HG03060 (cell line): ENCODE data around the gene HBB.
"Not testable (repeated sequence)": the region's sequence is repeated elsewhere in the genome, so short reads cannot be mapped to it uniquely, and the experiment has no call there.

Experiments used
- ATAC-seq: cut with Tn5 transposase; IDR thresholded peaks from one replicate; pipeline ENCODE4 v1.9.1; 2021; ENCODE audit warnings: low read depth, moderate number of reproducible peaks; ENCODE audit not compliant: unreplicated experiment

The HBB gene

DNA sequence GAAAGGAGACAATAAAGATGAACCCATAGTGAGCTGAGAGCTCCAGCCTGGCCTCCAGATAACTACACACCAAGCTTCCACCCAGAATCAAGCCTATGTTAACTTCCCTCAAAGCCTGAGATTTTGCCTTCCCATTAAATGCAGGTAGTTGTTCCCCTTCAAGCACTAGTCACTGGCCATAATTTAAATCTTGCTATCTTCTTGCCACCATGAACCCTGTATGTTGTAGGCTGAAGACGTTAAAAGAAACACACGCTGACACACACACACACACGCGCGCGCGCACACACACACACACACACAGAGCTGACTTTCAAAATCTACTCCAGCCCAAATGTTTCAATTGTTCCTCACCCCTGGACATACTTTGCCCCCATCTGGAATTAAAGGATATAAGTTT lies 21.6 kb upstream of the HBB start:
- not testable (repeated sequence) for ATAC-seq

- no peak for ATAC-seq
These were observed 20.8 kb upstream of the HBB start for GRCh38 chr11:5247472-5248192.

DNA sequence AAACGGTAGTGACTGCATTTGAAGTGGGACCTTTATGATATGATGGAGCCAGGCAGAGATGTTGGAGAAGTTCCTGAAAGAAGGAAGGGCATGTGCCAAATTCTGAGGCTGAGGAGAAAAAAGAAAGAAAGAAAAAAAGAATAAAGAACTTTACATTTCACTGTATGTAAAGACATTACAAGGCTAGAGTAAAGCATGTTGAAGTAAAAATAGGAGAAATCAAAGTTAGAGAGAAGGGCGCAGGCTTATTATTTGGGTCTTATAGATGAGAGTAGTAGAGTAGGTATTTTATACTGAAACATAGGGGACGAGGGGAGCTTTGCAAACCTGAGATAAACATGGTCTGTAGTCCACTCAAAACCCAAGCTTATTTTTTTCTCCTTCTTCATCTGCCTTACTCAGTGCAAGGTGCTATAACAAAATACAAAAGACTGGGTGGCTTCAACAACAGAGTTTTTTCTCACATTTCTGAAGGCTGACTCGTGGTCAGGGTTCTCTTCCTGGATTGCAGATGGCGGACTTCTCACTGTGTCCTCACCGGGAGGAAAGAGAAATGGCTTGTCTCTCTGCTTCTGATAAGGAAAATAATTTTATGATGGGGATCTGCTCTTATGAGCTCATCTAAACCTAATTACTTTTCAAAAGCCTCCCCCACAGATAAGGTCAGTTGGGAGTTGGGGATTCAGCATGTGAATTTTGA lies 20.1 kb upstream of the HBB start:
- no peak for ATAC-seq

DNA sequence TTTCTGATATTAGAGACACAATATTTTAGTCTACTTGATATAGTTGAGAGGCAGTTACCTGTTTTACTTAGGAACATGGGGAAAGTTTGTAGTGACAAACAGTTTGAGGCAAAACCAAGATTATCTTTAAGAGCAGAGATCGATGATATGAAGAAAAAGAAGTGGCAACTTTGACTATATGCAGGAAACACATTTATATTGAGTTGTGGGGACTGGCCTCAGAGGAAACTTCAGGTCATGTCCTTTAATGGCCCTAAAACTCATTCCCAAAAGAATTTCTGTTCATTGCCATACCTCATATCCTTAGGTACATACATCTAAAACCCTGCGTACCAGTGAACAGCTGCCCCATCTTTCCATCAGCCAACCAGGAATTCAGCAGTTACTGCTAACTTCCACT lies 18.3 kb upstream of the HBB start:
- no peak for ATAC-seq

GRCh38 chr11:5243816-5244180 lies 16.9 kb upstream of the HBB start:
- no peak for ATAC-seq

- ATAC-seq, result peak; percentile 61
These were observed 16.3 kb upstream of the HBB start for GRCh38 chr11:5242933-5243815.

- no peak for ATAC-seq
These were observed 15.3 kb upstream of the HBB start for GRCh38 chr11:5242208-5242607.

DNA sequence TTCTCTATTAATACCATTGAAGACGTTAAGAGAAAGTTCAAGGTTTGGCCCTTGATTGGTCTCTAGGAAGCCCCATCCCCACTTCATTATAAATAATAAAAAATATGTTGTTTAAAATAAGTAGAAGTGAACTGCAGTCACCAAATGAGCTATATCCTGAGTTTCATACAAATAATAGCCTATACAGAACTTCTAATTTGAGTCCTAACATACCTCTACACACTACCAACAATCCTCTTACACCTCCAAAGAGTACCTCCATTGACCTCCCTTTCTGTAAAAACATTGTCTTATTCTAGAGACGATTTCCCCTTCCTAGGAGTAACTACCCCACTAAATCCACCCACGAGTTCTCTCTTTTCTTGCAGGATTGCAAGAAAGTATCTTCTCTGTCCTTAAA lies 14.6 kb upstream of the HBB start:
- no peak for ATAC-seq

- ATAC-seq, result no peak
These were observed 13.6 kb upstream of the HBB start for GRCh38 chr11:5240458-5240857.

- no peak for ATAC-seq
These were observed 13.2 kb upstream of the HBB start for GRCh38 chr11:5240056-5240455.

GRCh38 chr11:5239046-5239445 lies 12.2 kb upstream of the HBB start:
- no peak for ATAC-seq

DNA sequence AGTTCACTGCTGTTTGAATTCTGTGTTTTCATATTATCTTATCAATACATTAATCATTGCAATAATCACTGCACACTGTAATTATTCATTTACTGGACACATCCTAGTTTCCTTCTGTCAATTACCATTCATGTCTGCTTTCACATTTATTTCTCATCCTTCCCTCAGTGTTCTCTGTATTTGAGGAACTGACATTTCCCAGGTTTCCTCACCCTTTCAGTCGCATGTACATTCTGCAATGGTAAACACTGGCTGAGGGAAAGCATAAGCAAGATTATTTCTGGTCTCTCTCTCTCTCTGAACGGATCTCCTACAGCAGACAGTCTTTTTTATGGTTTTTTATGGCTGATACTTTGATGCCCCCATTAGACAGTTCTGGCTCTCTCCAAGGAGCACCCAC lies 11.6 kb upstream of the HBB start:
- no peak for ATAC-seq

DNA sequence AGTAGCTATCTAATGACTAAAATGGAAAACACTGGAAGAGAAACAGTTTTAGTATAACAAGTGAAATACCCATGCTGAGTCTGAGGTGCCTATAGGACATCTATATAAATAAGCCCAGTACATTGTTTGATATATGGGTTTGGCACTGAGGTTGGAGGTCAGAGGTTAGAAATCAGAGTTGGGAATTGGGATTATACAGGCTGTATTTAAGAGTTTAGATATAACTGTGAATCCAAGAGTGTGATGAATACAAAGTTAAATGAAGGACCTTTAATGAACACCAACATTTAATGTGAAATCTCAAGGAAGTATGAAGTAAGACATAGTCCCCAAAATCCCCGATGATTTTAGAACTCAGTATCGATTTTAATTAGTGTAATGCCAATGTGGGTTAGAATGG lies 10.5 kb upstream of the HBB start:
- no peak for ATAC-seq

DNA sequence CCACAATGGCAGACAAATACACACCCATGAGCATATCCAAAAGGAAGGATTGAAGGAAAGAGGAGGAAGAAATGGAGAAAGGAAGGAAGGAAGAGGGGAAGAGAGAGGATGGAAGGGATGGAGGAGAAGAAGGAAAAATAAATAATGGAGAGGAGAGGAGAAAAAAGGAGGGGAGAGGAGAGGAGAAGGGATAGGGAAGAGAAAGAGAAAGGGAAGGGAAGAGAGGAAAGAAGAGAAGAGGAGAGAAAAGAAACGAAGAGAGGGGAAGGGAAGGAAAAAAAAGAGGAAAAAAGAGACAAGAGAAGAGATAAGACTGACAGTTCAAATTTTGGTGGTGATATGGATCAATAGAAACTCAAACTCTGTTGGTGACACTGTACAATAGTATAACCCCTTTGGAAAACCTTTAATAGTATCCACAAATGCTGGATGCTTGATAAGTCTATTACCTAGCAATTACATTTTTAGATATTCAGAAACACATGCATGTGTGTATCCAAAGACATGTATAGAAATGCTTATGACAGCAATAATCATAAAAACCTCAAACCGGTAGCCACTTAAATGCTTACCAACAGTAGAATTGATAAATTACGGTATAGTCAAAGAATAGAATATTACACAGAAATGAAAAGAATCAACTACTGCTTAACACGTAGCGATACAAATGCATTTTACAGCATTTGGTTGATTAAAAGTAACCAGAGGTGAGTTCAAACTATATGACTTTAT lies 8.7 kb upstream of the HBB start:
- no peak for ATAC-seq

DNA sequence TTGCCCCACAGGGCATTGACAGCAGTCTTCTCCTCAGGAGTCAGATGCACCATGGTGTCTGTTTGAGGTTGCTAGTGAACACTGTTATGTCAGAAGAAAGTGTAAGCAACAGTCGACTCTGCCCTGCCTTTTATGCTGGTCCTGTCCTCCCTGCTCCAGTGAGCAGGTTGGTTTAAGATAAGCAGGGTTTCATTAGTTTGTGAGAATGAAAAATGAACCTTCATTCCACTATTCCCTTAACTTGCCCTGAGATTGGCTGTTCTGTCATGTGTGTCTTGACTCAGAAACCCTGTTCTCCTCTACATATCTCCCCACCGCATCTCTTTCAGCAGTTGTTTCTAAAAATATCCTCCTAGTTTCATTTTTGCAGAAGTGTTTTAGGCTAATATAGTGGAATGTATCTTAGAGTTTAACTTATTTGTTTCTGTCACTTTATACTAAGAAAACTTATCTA lies 7.5 kb upstream of the HBB start, which contains the start of gene HBD:
HBD (minus strand) TSS at position 103 of the 454 bp plus-strand sequence; CDS start at position 53, 50 bp downstream.
- no peak for ATAC-seq

DNA sequence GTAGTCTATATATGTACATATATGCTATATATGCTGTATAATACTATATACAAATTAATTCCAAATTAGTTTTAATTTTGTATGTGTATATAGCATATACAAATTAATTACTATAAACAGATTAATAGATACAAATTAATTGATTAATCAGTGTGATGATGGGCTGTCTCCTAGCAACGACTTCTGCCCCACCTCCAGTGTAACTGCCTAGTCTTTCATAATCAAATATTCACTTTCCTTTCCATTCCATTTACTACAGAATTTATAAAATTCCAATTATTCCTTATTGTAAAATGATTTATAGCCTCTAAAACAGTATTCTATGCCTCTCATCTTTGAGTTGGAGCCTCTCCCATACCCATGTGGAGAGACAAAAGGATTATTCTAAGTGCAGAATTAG lies 6.4 kb upstream of the HBB start:
- no peak for ATAC-seq

DNA sequence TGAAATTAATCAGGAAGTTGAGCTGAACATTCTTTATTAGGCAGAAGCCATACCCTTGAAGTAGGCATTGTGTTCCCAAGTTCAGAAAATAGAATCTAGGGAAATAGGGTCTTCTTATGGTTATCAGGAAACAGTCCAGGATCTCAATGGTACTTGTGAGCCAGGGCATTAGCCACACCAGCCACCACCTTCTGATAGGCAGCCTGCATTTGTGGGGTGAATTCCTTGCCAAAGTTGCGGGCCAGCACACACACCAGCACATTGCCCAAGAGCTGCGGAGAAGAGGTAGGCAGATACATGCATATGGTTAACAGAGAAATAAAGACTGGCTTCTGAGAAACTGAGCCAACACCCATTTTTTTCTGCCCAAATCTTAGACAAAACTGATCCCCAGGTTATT lies 6.0 kb upstream of the HBB start:
- ATAC-seq, result no peak

DNA sequence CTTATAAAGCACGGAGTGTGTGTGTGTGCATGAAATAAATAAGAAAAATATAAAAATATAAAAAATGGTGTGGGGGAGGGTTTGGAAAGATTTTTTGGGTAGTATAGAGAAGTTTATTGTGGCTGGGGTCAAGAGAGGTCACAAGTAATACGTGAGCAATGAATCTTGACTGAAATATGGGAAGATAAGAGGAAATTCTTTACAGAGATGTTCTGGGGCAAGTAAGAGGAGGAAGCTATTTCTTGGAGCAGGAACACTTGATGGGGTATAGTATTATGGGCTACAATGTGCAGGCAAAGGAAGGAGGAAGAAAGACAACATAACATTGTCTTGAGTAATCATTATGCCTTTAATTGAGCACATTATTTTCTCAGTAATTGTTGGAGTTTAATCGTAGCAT lies 5.3 kb upstream of the HBB start:
- ATAC-seq, result no peak

- ATAC-seq, result no peak
These were observed 4.2 kb upstream of the HBB start for GRCh38 chr11:5231111-5231510.

GRCh38 chr11:5230266-5230665 lies 3.4 kb upstream of the HBB start:
- ATAC-seq, result no peak

DNA sequence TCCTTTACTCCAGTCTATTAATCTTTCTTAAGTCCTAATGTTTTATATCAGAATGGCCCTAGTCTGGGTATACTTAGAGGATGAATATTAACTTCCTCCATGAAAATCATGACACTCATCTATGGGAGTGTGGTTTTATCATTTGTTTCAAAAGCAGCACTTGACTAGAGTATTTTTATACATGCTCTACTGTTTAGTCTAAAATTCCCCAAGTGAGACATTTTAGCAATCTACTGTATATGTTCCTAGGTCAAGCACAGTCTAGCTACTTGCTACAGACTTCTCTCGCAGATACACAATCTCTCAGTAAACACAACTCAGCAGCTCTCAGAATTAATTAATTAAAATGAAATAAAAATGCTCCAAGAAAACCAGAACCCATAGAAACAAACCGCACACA lies 2.9 kb upstream of the HBB start:
- ATAC-seq, result no peak
